Brain microvascular endothelial cell (primary cell): ENCODE measurements around the gene BLACAT1.

Experiments
- DNase-seq: peaks from one replicate; pipeline ENCODE4 v3.0.0-alpha.2; 2020
- H3K27ac ChIP-seq: fragments of 250-450 bp; sonication (Bioruptor Pico); 2 replicates; pipeline ENCODE4 v1.5.1; 2020; ENCODE audit warnings: mild to moderate bottlenecking, moderate library complexity
- H3K27me3 ChIP-seq: fragments of 250-450 bp; sonication (Bioruptor Pico); replicated peaks from 2 replicates; pipeline ENCODE4 v1.5.1; 2020; ENCODE audit warnings: mild to moderate bottlenecking
- H3K36me3 ChIP-seq: fragments of 250-450 bp; sonication (Bioruptor Pico); replicated peaks from 2 replicates; pipeline ENCODE4 v1.5.1; 2020; ENCODE audit warnings: mild to moderate bottlenecking
- H3K4me3 ChIP-seq: 2 replicates; pipeline ENCODE4 v1.5.1; 2011; ENCODE audit warnings: low read depth, mild to moderate bottlenecking, control low read depth, low read length, moderate library complexity
- CTCF ChIP-seq: IDR thresholded peaks from 2 replicates; pipeline ENCODE4 v1.5.1; 2011; ENCODE audit warnings: low read depth, mild to moderate bottlenecking, moderate library complexity, low read length, control low read depth, inconsistent platforms; ENCODE audit errors: missing control alignments
- in situ Hi-C: cut with HindIII; loops from 2 replicates; pipeline ENCODE4 v1.10.0; 2017; ENCODE audit warnings: low sequenced_read_pairs, low pct_ligation_motif_present

BLACAT1 gene

DNA sequence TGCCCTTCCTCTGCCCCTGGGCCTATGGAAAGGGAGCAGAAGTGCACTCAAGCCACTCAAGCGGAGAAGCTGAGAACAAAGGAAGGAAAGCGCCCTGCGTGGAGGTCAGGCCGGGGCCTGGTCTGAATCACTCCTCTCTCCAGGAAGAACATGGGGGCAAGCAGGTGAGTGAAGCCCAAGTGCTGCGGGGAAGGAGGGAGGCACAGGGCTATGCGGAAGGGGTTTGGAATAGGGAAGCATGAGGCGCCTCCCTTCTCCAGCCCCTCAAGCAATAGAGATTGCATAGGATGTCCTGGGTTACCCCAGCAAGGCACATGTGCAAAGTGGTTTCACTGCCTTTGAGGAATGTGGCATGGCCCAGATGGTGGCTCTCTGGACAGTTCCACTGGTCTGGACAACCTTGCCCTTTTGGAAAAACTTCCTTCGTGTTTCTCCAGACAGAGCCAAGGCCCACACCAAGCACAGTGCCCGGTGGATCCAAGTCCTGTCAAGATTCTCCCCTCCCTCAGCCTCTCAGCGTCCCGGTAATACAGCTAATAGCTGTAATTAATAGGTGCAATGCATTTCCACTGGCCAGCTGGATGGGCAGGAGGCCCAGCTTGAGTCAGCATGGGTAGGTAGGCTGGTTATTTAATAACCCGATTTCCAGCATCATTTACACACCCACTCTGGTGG, 13.7 kb downstream of the BLACAT1 start:
- no peak overlapping the region for H3K27ac ChIP-seq
- no peak overlapping the region for H3K4me3 ChIP-seq
- TF ChIP-seq CTCF: no peak
- no peak for DNase-seq
- in situ Hi-C loops: no loop called here
- no peaks in the 10 kb centered on the region for H3K36me3 ChIP-seq
- H3K27me3 ChIP-seq: peaks cover 7% of the 10 kb centered on the region

- Histone ChIP-seq H3K27me3 (peaks cover 7% of the 10 kb centered on the region), H3K4me3 (no peak overlapping the region), H3K27ac (no peak overlapping the region), H3K36me3 (no peaks in the 10 kb centered on the region)
- in situ Hi-C loops: no loop called here
- DNase-seq: no peak
- no peak for TF ChIP-seq CTCF
These were observed 14.2 kb downstream of the BLACAT1 start for GRCh38 chr1:205441716-205442050.

DNA sequence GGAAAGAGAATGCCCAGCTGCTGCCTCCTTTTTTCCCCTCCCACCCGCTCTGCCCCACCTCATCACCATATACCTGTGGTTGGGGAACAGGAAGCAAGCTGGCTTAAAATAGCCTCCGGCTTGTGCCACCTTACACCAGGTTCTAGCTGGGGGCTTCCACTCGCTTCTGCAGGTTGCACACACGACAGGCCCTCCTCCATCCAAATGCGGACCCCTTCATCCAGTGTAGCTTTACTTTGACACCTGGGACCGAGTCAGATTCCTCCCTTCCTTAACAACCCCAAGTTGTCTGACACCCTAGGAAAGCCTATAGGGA, 14.6 kb downstream of the BLACAT1 start:
- Histone ChIP-seq H3K36me3 (no peaks in the 10 kb centered on the region), H3K4me3 (no peak overlapping the region), H3K27me3 (peaks cover 10% of the 10 kb centered on the region), H3K27ac (no peak overlapping the region)
- in situ Hi-C loops: no loop called here
- no peak for TF ChIP-seq CTCF
- DNase-seq: no peak

DNA sequence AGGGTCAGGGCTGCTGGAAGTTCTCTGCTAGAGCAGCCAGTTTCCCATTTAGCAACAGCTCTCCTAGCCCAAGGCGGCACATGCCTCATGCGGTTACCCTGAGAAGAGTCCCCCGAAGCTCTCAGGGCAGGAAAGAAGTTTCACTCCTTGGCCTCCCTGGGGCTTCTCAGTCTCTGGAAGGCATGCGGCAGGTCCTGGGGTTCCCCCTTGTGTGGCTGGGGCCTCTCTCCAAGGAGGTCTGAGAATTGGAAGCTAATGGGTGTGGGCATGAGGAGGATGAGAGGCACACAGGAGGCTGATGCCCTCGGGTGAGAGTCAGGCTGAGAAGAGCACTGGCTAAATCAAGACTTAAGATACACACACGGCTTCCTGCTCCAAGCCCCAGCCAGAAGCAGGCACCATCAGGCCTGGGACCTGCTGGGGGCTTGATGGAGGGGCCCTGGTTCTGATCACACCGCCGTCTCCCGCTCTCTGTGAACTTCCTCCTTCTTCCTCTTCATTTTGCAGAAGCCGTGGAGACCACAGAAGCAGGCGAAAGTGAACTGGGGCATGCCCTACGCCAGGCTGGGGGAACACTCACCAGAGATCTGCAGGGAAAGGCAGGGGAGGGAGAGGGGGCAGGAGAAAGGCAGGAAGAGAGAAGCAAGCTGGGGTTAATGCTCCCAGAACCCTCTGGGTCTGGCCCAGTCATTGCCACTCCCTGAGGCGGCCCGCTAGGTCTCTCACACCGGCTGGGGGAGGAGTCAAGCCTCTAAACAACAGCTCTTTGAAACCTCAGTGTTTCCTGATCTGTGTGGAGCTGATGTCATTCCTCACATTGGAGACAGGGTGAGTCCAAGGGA, 15.1 kb downstream of the BLACAT1 start:
- Histone ChIP-seq H3K36me3 (no peaks in the 10 kb centered on the region), H3K4me3 (no peak overlapping the region), H3K27me3 (peaks cover 16% of the 10 kb centered on the region), H3K27ac (no peak overlapping the region)
- no peak for TF ChIP-seq CTCF
- DNase-seq: peak; percentile 17
- in situ Hi-C loops: no loop called here

GRCh38 chr1:205440121-205440475, 15.7 kb downstream of the BLACAT1 start:
- no peak overlapping the region for H3K4me3 ChIP-seq
- H3K36me3 ChIP-seq: no peaks in the 10 kb centered on the region
- in situ Hi-C loops: no loop called here
- no peak overlapping the region for H3K27ac ChIP-seq
- H3K27me3 ChIP-seq: peaks cover 22% of the 10 kb centered on the region
- TF ChIP-seq CTCF: no peak
- no peak for DNase-seq
